Common myeloid progenitor, CD34-positive (primary cell): ENCODE measurements around the gene COL4A3. TPM values are rescaled to one million over a fixed set of nuclear protein-coding genes. Genes with fewer than 3 reads are reported as not detected.

Source experiments
- CTCF ChIA-PET: fragments of 350-600 bp; sonication (Branson Sonifier 250); formaldehyde crosslinking; loops from one replicate; lab custom pipeline; 2021; ENCODE audit warnings: antibody characterized with exemption; lab: Charles Lee
- POLR2A ChIA-PET: fragments of 350-600 bp; sonication (Branson Sonifier 250); formaldehyde crosslinking; loops from one replicate; lab custom pipeline; 2021; ENCODE audit warnings: antibody characterized with exemption; lab: Charles Lee
- DNase-seq, 3 donors: peaks; one replicate each; pipeline versions ENCODE4 v3.0.0 to v3.0.0-alpha.2; 2013
- H3K27ac ChIP-seq, 2 experiments: 1 replicate in 1 of 2; 2 replicates in 1 of 2; pipeline ENCODE4 v1.7.0; 2013; ENCODE audit warnings: inconsistent platforms in 2 of 2, low read length in 2 of 2, mild to moderate bottlenecking in 2 of 2, low read depth in 1 of 2, moderate library complexity in 1 of 2; ENCODE audit not compliant: severe bottlenecking in 2 of 2, insufficient read depth in 1 of 2, poor library complexity in 1 of 2
- H3K27me3 ChIP-seq, 5 experiments: replicated peaks in 2 of 5; 1 replicate in 3 of 5; 2 replicates in 2 of 5; pipeline versions ENCODE4 v1.6.1 to v1.7.0; 2013; ENCODE audit warnings: low read length in 4 of 5, mild to moderate bottlenecking in 2 of 5, moderate library complexity in 2 of 5, inconsistent platforms in 1 of 5; ENCODE audit not compliant: insufficient read depth in 5 of 5, control insufficient read depth in 4 of 5
- H3K36me3 ChIP-seq, 4 experiments: 1 replicate in 2 of 4; 2 replicates in 2 of 4; pipeline versions ENCODE4 v1.6.1 to v1.7.0; 2013; ENCODE audit warnings: low read length in 3 of 4, control low read depth in 1 of 4, mild to moderate bottlenecking in 1 of 4; ENCODE audit not compliant: control insufficient read depth in 4 of 4, insufficient read depth in 4 of 4
- H3K4me1 ChIP-seq, 4 experiments: 1 replicate in 3 of 4; 2 replicates in 1 of 4; pipeline versions ENCODE4 v1.6.1 to v1.7.1; 2013; ENCODE audit warnings: low read length in 3 of 4, mild to moderate bottlenecking in 3 of 4, control low read depth in 1 of 4, inconsistent platforms in 1 of 4, moderate library complexity in 1 of 4; ENCODE audit not compliant: control insufficient read depth in 4 of 4, insufficient read depth in 4 of 4; ENCODE audit errors: control extremely low read depth in 1 of 4
- H3K4me3 ChIP-seq, 7 experiments: 1 replicate in 4 of 7; 2 replicates in 3 of 7; pipeline versions ENCODE4 v1.5.1 to v1.7.0; 2013; ENCODE audit warnings: mild to moderate bottlenecking in 7 of 7, low read length in 6 of 7, moderate library complexity in 6 of 7, inconsistent platforms in 2 of 7, low read depth in 2 of 7, control low read depth in 1 of 7; ENCODE audit not compliant: insufficient read depth in 4 of 7, control insufficient read depth in 1 of 7; ENCODE audit errors: extremely low read depth in 1 of 7
- H3K9me3 ChIP-seq, 5 experiments: 1 replicate in 4 of 5; 2 replicates in 1 of 5; pipeline versions ENCODE4 v1.6.1 to v1.7.1; 2013; ENCODE audit warnings: low read length in 4 of 5, mild to moderate bottlenecking in 2 of 5, inconsistent platforms in 1 of 5, low read depth in 1 of 5, moderate library complexity in 1 of 5; ENCODE audit not compliant: control insufficient read depth in 4 of 5, insufficient read depth in 2 of 5; ENCODE audit errors: control extremely low read depth in 1 of 5
- WGBS: methylation state at CpG from one replicate; pipeline ENCODE4 v1.1.5; 2013; ENCODE audit not compliant: insufficient coverage; 5-methylcytosine and 5-hydroxymethylcytosine counted together
- polyA plus RNA-seq: library from polyadenylated mRNA; unstranded; fragments of 120-200 nt; gene quantifications from one replicate; pipeline ENCODE4 v1.2.1, GENCODE V29; 2013

COL4A3 gene
- polyA plus RNA-seq: 0.07 TPM

GRCh38 chr2:227163998-227164762 is at the start of gene COL4A3, which contains the start of gene COL4A4:
Gene COL4A3 (plus strand): TSS chr2:227164624. CDS start chr2:227164727, 103 bp downstream.
Gene COL4A4 (minus strand): TSS chr2:227164205. CDS start chr2:227147483, 16,722 bp downstream.
- peaks cover 23 to 77% (median 35%) of the 10 kb centered on the region in 5 experiments for H3K27me3 ChIP-seq
- peak within 1 kb of the TSS; percentile 15 to 62 (median 30) for H3K4me3 ChIP-seq
- no peak within 1 kb of the TSS for H3K27ac ChIP-seq
- DNase-seq: peak in 2 of 3 donors; percentile 26 to 33
- CTCF ChIA-PET: no interaction called here
- H3K4me1 ChIP-seq: peaks cover 0 to 21% (median 14%) of the 10 kb centered on the region in 4 experiments
- H3K9me3 ChIP-seq: peaks cover 0 to 12% (median 4%) of the 10 kb centered on the region in 5 experiments
- WGBS: under 1% methylated on average over 66 of the region's 77 CpGs
- no peaks in the 10 kb centered on the region for H3K36me3 ChIP-seq
- POLR2A ChIA-PET: no interaction called here

GRCh38 chr2:227115761-227116160 is 48.7 kb upstream of the COL4A3 start:
- no peak overlapping the region for H3K4me3 ChIP-seq
- H3K36me3 ChIP-seq: no peaks in the 10 kb centered on the region
- no peaks in the 10 kb centered on the region for H3K9me3 ChIP-seq
- POLR2A ChIA-PET: no interaction called here
- no peak overlapping the region for H3K27ac ChIP-seq
- H3K4me1 ChIP-seq: peaks cover 0 to 17% (median 6%) of the 10 kb centered on the region in 4 experiments
- WGBS: 92% methylated on average over 3 of the region's 5 CpGs
- DNase-seq: no peak
- H3K27me3 ChIP-seq: no peaks in the 10 kb centered on the region
- CTCF ChIA-PET: interaction anchor here (0.7 kb wide), 1 partner anchor 313 kb away, joined by 3 read pairs; no protein-coding TSS in a partner anchor

- no peaks in the 10 kb centered on the region for H3K27me3 ChIP-seq
- DNase-seq: peak in 2 of 3 donors; percentile 10 to 35
- POLR2A ChIA-PET: no interaction called here
- H3K4me3 ChIP-seq: no peak overlapping the region
- H3K9me3 ChIP-seq: no peaks in the 10 kb centered on the region
- no peaks in the 10 kb centered on the region for H3K36me3 ChIP-seq
- CTCF ChIA-PET: no interaction called here
- peaks cover 0 to 17% (median 6%) of the 10 kb centered on the region in 4 experiments for H3K4me1 ChIP-seq
- WGBS: 100% methylated on average over 1 of the region's 1 CpG
- no peak overlapping the region for H3K27ac ChIP-seq
These were observed 47.4 kb upstream of the COL4A3 start for GRCh38 chr2:227117027-227117426.

DNA sequence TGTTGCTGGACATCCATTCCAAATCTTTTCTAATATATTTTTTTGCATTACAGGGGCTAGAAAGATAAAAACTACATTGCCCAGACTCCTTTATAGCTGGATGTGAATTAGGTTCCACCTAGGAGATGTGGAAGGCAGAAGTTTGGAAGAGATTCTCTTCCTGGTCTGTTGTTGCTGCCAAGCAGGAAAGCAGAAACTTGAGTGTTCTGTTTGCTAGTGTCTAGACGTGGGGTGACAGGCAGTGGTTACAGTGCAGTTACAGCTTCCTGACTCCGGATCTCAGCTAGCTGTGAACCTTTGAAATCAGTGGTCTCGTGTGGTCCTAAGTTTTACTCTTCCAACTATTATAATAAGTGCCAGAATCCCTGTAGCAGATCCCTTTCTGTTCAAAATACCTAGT is 46.6 kb upstream of the COL4A3 start:
- no peaks in the 10 kb centered on the region for H3K36me3 ChIP-seq
- 0% methylated on average over 2 of the region's 3 CpGs for WGBS
- no peaks in the 10 kb centered on the region for H3K9me3 ChIP-seq
- ChIA-PET CTCF (interaction anchor here (0.8 kb wide), 1 partner anchor 13 kb away, joined by 4 read pairs; no protein-coding TSS in a partner anchor), POLR2A (no interaction called here)
- H3K4me1 ChIP-seq: peaks cover 0 to 17% (median 6%) of the 10 kb centered on the region in 4 experiments
- H3K27ac ChIP-seq: no peak overlapping the region
- peak in 2 of 3 donors; percentile 39 to 46 for DNase-seq
- H3K27me3 ChIP-seq: no peaks in the 10 kb centered on the region
- H3K4me3 ChIP-seq: no peak overlapping the region

DNA sequence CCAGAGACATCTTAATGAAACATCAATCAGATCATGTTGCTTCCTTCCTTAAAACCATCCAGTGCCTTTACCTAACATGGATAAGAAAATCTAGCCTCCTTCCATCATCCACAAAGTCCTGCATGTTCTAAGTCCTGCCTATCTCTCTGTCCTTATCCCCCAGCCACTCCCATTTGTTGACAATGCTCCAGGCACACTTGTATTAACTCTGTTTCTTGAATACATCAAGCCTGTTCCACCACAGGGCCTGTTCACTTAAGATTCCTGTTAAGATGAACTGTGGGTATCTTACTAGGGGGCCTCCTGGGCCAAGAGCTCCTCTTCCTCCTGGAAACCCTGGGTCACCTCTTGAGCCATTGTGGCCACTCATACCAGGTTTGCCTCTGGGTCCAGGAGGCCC is 46.1 kb upstream of the COL4A3 start:
- CTCF ChIA-PET: interaction anchor here (0.8 kb wide), 1 partner anchor 12 kb away, joined by 4 read pairs; no protein-coding TSS in a partner anchor
- H3K9me3 ChIP-seq: no peaks in the 10 kb centered on the region
- H3K27ac ChIP-seq: no peak overlapping the region

GRCh38 chr2:227123697-227124096 is 40.7 kb upstream of the COL4A3 start:
- no peaks in the 10 kb centered on the region for H3K4me1 ChIP-seq
- H3K4me3 ChIP-seq: no peak overlapping the region
- H3K27me3 ChIP-seq: peaks cover 0 to 10% (median 5%) of the 10 kb centered on the region in 5 experiments
- H3K36me3 ChIP-seq: no peaks in the 10 kb centered on the region
- CTCF ChIA-PET: no interaction called here
- no peaks in the 10 kb centered on the region for H3K9me3 ChIP-seq
- no peak overlapping the region for H3K27ac ChIP-seq
- WGBS: 100% methylated on average over 4 of the region's 4 CpGs
- POLR2A ChIA-PET: no interaction called here
- DNase-seq: no peak

More for the DNA sequence above, 46.1 kb upstream of the COL4A3 start:
- Histone ChIP-seq H3K27me3 (no peaks in the 10 kb centered on the region), H3K4me3 (no peak overlapping the region), H3K36me3 (no peaks in the 10 kb centered on the region), H3K4me1 (peaks cover 0 to 17% (median 6%) of the 10 kb centered on the region in 4 experiments)
- POLR2A ChIA-PET: no interaction called here
- no peak for DNase-seq

- WGBS: no CpG with 5 or more reads among the region's 2 CpGs
- Histone ChIP-seq H3K4me3 (no peak overlapping the region), H3K36me3 (no peaks in the 10 kb centered on the region), H3K4me1 (no peaks in the 10 kb centered on the region), H3K9me3 (no peaks in the 10 kb centered on the region), H3K27ac (no peak overlapping the region), H3K27me3 (peaks cover 0 to 12% (median 6%) of the 10 kb centered on the region in 5 experiments)
- CTCF ChIA-PET: interaction anchor here (0.6 kb wide), 1 partner anchor 29 kb away, joined by 3 read pairs; no protein-coding TSS in a partner anchor
- POLR2A ChIA-PET: no interaction called here
- DNase-seq: no peak
These were observed 39.6 kb upstream of the COL4A3 start for GRCh38 chr2:227124811-227125210.
